ENCODE measurements around the gene BRF1.

- TF ChIP-seq GATA2 (IDR thresholded peaks at IDR 0.05; ENCODE audit: low read depth, low read length) (no peak), GATA3 (IDR thresholded peaks at IDR 0.05; ENCODE audit: low read depth, low read length) (no peak)
These were observed 10.0 kb downstream of the BRF1 start for GRCh38 chr14:105290621-105291346.

Data from SH-SY5Y (cell line).